Spinal cord (tissue), 10 donors: ENCODE data around the gene EIF3L. TPM values are rescaled to one million over a fixed set of nuclear protein-coding genes. Genes with fewer than 3 reads are reported as not detected.

Experiments used
- DNase-seq, 6 donors: peaks; one replicate each; pipeline versions ENCODE4 v3.0.0 to v3.0.0-alpha.2; 2013 to 2015; ENCODE audit warnings: low spot score in 6 of 6, low read depth in 4 of 6
- H3K27ac ChIP-seq: one replicate; pipeline ENCODE4 v1.5.1; 2013; ENCODE audit warnings: low read depth, low read length, control low read depth
- H3K27me3 ChIP-seq: one replicate; pipeline ENCODE4 v1.6.1; 2013; ENCODE audit warnings: low read length; ENCODE audit not compliant: control insufficient read depth, insufficient read depth
- H3K36me3 ChIP-seq: one replicate; pipeline ENCODE4 v1.6.1; 2013; ENCODE audit warnings: low read length; ENCODE audit not compliant: control insufficient read depth, insufficient read depth
- H3K4me1 ChIP-seq: one replicate; pipeline ENCODE4 v1.6.1; 2013; ENCODE audit warnings: low read length; ENCODE audit not compliant: control insufficient read depth, insufficient read depth
- H3K4me3 ChIP-seq: one replicate; pipeline ENCODE4 v1.5.1; 2013; ENCODE audit warnings: low read depth, low read length, control low read depth
- H3K9me3 ChIP-seq: one replicate; pipeline ENCODE4 v1.6.1; 2013; ENCODE audit warnings: low read length; ENCODE audit not compliant: control insufficient read depth, insufficient read depth
- WGBS: methylation state at CpG from one replicate; pipeline ENCODE4 v1.1.5; 2013; ENCODE audit warnings: missing lambda C conversion rate; ENCODE audit not compliant: insufficient coverage; 5-methylcytosine and 5-hydroxymethylcytosine counted together
- polyA plus RNA-seq, 2 donors: library from polyadenylated mRNA; unstranded; fragments of 120-200 nt; gene quantifications; one replicate each; pipeline ENCODE4 v1.2.1, GENCODE V29; 2013; ENCODE audit not compliant: insufficient read length in 2 of 2
- total RNA-seq, 2 donors: library from RNA; depleted of rRNA in 1 of 2; stranded (reverse); fragments of 120-200 nt in 1 of 2; fragments of >200 nt in 1 of 2; gene quantifications; one replicate each; pipeline versions ENCODE4 v1.2.3 to v1.2.4, GENCODE V29; 2013 to 2014
- donor health status: healthy.

Gene EIF3L
- total and polyA plus RNA-seq, 4 donors, result 347 to 814 (median 612) TPM

DNA sequence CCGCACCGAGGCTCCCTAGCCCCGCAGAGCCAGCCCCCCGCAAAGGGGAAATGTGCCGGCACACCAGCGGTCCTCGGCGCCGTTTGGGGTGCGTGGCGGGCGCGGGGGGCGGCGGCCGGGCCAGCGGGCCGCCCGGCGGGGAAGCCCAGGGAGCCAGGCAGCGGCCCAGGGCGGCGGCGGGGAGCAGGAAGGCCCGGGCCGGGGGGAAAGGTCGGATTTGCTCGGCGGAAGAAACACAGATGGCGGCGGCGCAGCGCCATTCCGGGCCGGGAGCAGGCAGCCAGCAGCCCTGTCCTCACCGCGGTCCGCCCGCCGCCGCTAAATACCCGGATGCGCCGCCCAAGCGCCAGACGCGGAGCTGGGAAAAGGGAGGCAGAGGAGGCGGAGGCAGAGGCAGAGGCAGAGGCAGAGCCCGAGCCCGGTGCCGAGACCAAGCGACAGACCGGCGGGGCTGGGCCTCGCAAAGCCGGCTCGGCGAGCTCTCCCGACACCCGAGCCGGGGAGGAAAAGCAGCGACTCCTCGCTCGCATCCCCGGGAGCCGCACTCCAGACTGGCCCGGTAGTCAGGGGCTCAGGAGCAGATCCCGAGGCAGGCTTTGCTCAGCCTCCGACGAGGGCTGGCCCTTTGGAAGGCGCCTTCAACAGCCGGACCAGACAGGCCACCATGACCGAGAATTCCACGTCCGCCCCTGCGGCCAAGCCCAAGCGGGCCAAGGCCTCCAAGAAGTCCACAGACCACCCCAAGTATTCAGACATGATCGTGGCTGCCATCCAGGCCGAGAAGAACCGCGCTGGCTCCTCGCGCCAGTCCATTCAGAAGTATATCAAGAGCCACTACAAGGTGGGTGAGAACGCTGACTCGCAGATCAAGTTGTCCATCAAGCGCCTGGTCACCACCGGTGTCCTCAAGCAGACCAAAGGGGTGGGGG, 44.1 kb upstream of the EIF3L start:
- 3% methylated on average over 87 of the region's 87 CpGs for WGBS
- peaks cover 5% of the 10 kb centered on the region for H3K36me3 ChIP-seq
- peak in 3 of 6 donors; percentile 80 to 96 (median 95) for DNase-seq
- peaks cover 76% of the 10 kb centered on the region for H3K4me1 ChIP-seq
- H3K27ac ChIP-seq, result peak overlapping the region; percentile 91
- peak overlapping the region; percentile 89 for H3K4me3 ChIP-seq
- H3K27me3 ChIP-seq, result no peaks in the 10 kb centered on the region
- no peaks in the 10 kb centered on the region for H3K9me3 ChIP-seq

DNA sequence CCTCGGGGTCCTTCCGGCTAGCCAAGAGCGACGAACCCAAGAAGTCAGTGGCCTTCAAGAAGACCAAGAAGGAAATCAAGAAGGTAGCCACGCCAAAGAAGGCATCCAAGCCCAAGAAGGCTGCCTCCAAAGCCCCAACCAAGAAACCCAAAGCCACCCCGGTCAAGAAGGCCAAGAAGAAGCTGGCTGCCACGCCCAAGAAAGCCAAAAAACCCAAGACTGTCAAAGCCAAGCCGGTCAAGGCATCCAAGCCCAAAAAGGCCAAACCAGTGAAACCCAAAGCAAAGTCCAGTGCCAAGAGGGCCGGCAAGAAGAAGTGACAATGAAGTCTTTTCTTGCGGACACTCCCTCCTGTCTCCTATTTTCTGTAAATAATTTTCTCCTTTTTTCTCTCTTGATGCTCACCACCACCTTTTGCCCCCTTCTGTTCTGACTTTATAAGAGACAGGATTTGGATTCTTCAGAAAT, 43.4 kb upstream of the EIF3L start:
- WGBS, result 31% methylated on average over 7 of the region's 10 CpGs
- no peaks in the 10 kb centered on the region for H3K9me3 ChIP-seq

DNA sequence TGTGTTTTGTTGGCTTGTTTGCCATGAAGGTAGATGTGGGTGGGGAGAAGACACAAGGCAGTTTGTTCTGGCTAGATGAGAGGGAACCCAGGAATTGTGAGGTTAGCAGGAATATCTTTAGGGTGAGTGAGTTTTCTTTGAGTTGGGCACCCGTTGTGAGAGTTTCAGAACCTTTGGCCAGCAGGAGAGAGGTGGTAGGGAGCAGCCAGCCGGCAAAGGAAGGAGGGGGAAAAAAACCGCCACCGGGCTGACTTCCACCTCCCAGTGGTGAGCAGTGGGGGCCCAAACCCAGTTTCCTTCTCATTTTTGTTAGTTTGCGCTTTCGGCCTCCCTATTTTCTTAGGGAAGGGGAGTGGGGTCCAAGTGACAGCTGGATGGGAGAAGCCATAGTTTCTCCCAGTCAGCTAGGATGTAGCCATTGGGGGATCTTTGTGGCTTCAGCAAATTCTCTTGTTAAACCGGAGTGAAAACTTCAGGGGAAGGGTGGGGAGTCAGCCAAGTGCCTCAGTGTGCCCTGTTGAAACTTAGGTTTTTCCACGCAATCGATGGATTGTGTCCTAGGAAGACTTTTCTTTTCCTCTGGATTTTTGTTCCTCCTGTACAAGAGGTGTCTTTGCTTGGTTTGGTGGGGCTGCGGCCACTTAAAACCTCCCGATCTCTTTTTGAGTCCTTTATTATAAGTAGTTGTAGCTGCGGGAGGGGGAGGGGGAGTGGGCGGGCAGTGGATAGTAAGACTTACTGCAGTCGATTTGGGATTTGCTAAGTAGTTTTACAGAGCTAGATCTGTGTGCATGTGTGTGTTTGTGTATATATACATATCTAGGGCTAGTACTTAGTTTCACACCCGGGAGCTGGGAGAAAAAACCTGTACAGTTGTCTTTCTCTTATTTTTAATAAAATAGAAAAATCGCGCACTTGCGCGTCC, 42.5 kb upstream of the EIF3L start:
- 3% methylated on average over 7 of the region's 19 CpGs for WGBS
- Histone ChIP-seq H3K4me1 (peaks cover 76% of the 10 kb centered on the region), H3K36me3 (peaks cover 6% of the 10 kb centered on the region), H3K4me3 (peak overlapping the region; percentile 89), H3K27me3 (no peaks in the 10 kb centered on the region), H3K9me3 (no peaks in the 10 kb centered on the region), H3K27ac (peak overlapping the region; percentile 91)
- DNase-seq, result peak in 2 of 6 donors; percentile 42 to 43

More for the DNA sequence above, 43.4 kb upstream of the EIF3L start:
- DNase-seq, result no peak
- Histone ChIP-seq H3K36me3 (peaks cover 6% of the 10 kb centered on the region), H3K4me1 (peaks cover 76% of the 10 kb centered on the region), H3K27me3 (no peaks in the 10 kb centered on the region), H3K27ac (peak overlapping the region; percentile 91), H3K4me3 (peak overlapping the region; percentile 89)

DNA sequence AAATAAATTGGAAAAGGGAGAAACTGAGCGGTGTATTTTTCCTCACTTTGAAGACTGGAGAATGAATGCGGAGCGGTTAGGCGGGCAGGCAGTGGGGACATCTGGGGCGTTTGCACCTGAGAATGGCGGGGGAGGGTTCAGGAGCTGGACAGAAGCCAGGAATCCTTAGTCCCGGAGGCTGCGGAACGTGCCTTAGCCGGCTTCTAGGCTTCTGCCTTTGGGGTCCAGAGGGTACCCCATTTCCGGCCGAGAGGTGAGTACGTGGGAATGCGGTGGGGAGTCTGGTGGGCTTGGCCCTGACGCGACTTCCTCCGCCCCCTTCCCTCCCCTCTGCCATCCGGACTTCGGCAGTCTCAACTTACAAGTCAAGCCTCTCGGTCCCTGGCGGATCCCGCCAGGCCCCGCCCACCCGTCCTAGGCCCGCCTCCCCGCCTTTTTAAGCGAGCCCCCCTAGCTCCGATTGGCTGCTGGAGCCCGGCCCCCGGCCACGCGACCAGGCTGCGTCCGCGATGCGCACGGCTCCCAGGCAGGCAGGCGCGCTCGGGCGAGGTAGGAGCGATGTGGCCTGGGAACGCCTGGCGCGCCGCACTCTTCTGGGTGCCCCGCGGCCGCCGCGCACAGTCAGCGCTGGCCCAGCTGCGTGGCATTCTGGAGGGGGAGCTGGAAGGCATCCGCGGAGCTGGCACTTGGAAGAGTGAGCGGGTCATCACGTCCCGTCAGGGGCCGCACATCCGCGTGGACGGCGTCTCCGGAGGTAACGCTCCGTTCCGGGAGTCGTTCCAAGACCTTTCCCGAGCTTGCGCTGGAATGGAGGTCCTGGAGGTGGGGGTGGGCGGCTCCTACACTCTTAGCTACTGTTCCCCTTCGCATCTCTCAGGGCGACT, 41.6 kb upstream of the EIF3L start, which contains the start of gene GCAT:
Gene GCAT (plus strand): TSS at position 525 of the 884 bp plus-strand sequence. CDS start 34 bp downstream, at position 559.
- Histone ChIP-seq H3K27me3 (no peaks in the 10 kb centered on the region), H3K27ac (peak within 1 kb of the TSS; percentile 91), H3K36me3 (peaks cover 6% of the 10 kb centered on the region), H3K4me3 (peak within 1 kb of the TSS; percentile 89), H3K4me1 (peaks cover 67% of the 10 kb centered on the region), H3K9me3 (no peaks in the 10 kb centered on the region)
- DNase-seq, result peak; percentile 81 to 98 (median 92)
- whole genome bisulfite sequencing, result under 1% methylated on average over 73 of the region's 73 CpGs

DNA sequence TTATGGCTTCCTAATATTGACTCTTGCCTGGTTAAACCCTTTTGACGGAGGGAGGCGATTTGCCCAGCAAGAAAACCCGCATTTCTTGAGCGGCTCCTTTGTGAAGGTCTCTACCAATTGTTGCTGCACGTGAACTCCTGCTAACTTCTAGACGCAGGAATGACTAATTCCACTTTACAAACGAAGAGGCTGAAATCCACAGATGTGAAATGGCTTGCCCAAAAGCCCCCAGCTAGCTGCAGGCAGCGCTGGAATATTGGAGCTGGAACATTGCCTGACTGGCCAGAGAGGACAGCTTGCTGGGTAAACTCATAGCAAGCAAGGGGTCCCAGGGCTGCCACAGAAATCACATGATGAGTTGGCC, 40.9 kb upstream of the EIF3L start:
- WGBS, result 4% methylated on average over 8 of the region's 8 CpGs
- peak overlapping the region; percentile 79 for H3K27ac ChIP-seq

DNA sequence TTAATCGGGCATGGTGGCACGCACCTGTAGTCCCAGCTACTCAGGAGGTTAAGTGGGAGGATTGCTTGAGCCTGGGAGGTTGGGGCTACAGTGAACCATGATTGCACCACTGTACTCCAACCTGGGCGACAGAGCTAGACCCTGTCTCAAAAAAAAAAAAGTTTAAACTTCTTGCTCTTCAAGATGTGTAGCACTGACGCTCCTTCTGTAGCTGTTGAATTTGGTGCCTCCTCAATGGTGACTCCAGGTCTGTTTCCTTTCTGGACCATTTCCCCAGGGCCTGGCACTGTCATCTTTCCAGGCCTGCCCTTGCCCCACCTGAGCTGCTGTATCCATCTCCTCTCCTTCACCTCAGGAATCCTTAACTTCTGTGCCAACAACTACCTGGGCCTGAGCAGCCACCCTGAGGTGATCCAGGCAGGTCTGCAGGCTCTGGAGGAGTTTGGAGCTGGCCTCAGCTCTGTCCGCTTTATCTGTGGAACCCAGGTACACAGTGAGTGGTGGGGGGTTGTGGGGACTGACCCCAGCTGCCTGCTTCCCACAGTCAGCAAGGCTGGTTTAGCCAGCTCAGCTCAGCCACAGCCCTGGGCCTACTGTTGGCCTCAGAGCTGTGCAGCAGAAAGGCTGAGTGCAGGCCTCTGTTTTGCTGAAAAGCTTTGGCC, 39.4 kb upstream of the EIF3L start:
- peaks cover 25% of the 10 kb centered on the region for H3K36me3 ChIP-seq
- no peaks in the 10 kb centered on the region for H3K9me3 ChIP-seq
- H3K27me3 ChIP-seq, result no peaks in the 10 kb centered on the region
- DNase-seq, result no peak
- no peak overlapping the region for H3K27ac ChIP-seq
- no peak overlapping the region for H3K4me3 ChIP-seq
- 90% methylated on average over 5 of the region's 5 CpGs for WGBS
- peaks cover 46% of the 10 kb centered on the region for H3K4me1 ChIP-seq

More for the DNA sequence above, 40.9 kb upstream of the EIF3L start:
- H3K27me3 ChIP-seq, result no peaks in the 10 kb centered on the region
- H3K4me3 ChIP-seq, result peak overlapping the region; percentile 89
- H3K9me3 ChIP-seq, result no peaks in the 10 kb centered on the region
- peaks cover 11% of the 10 kb centered on the region for H3K36me3 ChIP-seq
- peaks cover 61% of the 10 kb centered on the region for H3K4me1 ChIP-seq
- DNase-seq, result no peak

DNA sequence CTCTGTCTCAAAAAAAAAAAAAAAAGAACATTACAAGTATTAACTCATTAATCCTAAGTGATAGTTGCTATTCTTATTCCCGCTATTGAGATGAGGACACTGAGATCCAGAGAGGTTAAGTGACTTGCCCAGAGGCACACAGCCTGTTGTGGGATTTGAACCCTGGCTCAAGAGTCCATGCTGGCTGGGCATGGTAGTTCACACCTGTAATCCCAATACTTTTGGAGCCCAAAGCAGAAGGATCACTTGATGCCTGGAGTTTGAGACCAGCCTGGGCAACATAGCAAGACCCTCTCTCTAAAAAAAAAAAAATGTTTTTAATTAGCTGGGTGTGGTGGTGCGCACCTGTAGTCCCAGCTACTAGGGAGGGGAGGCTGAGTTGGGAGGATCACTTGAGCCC, 37.4 kb upstream of the EIF3L start:
- Histone ChIP-seq H3K9me3 (no peaks in the 10 kb centered on the region), H3K27ac (no peak overlapping the region), H3K36me3 (peaks cover 45% of the 10 kb centered on the region), H3K4me1 (peaks cover 29% of the 10 kb centered on the region), H3K4me3 (no peak overlapping the region), H3K27me3 (no peaks in the 10 kb centered on the region)
- no peak for DNase-seq
- 100% methylated on average over 1 of the region's 2 CpGs for WGBS

DNA sequence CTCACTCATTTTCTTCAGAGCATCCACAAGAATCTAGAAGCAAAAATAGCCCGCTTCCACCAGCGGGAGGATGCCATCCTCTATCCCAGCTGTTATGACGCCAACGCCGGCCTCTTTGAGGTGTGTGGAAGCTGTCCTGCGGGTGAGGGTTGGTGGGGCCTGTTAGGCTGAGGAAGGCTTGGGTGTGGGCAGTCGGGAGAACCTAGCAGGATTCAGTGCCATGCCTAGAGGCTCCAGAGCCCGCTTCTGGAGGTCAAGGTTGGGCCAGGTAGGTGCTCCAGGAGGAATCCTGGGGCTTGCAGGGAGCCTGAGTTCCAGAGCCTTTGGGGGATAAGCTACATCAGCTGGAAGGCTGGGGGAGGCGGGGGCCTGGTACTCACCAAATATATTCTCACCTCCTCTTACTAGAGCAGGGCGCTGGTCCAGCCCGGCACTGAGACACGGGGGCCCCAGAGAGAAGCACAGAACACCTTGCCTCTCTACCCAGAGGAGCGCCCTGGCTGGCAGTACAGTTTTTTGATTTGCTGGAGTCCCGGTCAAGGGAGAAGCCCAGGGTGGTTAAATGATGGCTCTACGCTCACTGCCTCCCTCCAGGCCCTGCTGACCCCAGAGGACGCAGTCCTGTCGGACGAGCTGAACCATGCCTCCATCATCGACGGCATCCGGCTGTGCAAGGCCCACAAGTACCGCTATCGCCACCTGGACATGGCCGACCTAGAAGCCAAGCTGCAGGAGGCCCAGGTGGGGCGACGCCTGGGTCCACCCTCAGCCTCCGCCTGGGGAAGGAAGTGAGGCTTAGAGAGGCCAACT, 36.1 kb upstream of the EIF3L start:
- WGBS, result 93% methylated on average over 24 of the region's 27 CpGs
- H3K36me3 ChIP-seq, result peaks cover 47% of the 10 kb centered on the region

More for the DNA sequence above, 36.1 kb upstream of the EIF3L start:
- no peak overlapping the region for H3K4me3 ChIP-seq
- peaks cover 29% of the 10 kb centered on the region for H3K4me1 ChIP-seq
- H3K27me3 ChIP-seq, result no peaks in the 10 kb centered on the region
- DNase-seq, result no peak
- no peak overlapping the region for H3K27ac ChIP-seq
- H3K9me3 ChIP-seq, result no peaks in the 10 kb centered on the region
